Left renal pelvis (tissue), 4 donors: Measurements from ENCODE around the gene PLEKHA8. TPM values are rescaled to one million over a fixed set of nuclear protein-coding genes. Genes with fewer than 3 reads are reported as not detected.

Experiments
- DNase-seq, 4 donors: peaks; one replicate each; pipeline ENCODE4 v3.0.0-alpha.2; 2013; ENCODE audit warnings: low read depth in 4 of 4, low spot score in 3 of 4
- polyA plus RNA-seq, 4 donors: library from polyadenylated mRNA; unstranded; fragments of 120-200 nt; gene quantifications; one replicate each; pipeline ENCODE4 v1.2.1, GENCODE V29; 2013; ENCODE audit not compliant: insufficient read length in 4 of 4

Gene PLEKHA8
- polyA plus RNA-seq, 4 donors = 17.8 to 19.1 (median 18.7) TPM

DNA sequence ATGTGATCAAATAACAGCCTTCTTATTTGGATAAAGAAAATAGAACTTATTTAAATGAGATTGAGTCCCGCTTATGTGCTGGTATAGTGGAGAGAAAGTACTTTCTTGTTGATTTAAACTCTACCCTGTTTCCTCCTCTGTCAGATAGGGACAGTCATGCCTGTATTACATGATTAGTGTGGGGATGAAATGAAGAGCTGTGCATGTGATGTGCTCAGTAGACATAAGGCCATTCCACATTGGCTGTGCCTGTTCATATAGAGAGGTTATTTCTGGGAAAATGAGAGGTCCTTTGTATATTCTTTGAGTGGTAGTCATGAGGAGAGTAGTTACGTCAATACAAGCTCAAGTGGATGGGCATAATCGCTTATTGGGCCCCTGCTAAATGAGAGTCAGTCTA, 112.2 kb downstream of the PLEKHA8 start:
- DNase-seq = no peak

DNA sequence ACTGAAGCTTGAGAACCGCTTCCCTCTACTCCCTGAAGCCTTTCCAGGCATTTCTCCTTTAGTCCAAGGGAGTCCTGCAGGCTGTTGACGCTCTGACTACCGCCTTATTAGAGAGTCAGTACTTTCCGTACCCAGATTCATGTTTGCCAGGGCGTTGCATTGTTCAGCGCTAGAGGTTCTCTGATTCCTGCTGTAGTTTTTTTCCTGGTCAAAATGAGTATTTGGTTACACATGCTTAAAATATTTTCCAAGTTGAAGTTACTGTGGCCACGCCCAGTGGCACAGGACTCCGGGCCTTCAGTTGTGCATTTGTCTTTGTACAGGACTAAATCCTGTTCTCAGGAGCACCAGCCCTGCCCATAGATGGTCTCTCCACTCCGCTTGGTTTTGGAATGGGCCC, 114.5 kb downstream of the PLEKHA8 start:
- DNase-seq = no peak

DNA sequence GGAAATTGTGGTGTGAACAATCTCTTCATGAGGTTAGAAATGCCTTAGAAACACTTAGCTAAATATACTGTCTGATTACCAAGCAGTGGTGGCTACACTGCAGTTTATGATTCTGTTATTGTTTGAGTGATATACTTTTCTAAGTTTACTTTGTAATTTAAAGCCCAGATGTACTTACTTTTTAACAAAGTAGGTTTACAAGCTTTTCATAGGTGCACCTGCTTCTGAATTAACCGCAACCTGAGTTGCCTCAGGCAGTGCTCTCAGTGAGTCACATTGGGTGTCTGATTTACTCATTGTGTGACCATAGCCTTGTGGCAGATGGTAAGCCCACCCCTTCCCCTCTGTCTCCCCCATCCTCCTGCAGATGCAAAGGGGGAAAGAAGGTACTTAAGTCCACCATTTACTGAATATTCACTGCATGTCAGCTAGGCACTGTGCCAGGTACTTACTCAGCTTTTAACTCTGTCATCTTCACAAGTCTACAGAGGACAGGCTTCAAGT, 115.6 kb downstream of the PLEKHA8 start:
- DNase-seq = no peak

DNA sequence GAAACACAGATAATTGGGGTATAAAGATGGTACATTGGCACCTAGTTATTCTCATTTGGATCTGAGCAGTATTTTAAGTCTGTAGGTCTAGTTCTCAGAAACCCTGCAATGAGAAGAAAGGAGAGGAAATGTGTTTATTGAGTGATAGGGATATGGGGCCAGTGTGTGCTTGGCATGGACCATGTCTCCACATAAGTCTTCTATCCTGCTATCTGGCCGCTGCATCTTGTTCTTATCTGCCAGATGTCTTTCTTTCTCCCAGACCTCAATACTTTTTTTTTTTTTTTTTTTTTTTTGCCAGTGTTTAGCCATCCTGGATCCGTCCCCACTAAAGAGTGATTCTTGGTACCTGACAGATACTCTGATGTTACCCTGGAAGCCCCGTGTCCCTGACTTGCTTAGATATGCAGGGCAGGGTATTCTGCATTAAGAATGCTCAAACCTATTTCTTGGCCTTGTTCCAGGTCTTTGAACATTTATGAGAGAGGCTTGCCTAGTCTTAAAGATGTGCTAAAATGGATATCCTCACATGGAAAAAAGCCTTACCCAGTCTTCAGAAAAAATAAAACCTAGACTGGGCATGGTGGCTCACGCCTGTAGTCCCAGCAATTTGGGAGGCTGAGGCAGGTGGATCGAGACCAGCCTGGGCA, 116.6 kb downstream of the PLEKHA8 start:
- DNase-seq = no peak

DNA sequence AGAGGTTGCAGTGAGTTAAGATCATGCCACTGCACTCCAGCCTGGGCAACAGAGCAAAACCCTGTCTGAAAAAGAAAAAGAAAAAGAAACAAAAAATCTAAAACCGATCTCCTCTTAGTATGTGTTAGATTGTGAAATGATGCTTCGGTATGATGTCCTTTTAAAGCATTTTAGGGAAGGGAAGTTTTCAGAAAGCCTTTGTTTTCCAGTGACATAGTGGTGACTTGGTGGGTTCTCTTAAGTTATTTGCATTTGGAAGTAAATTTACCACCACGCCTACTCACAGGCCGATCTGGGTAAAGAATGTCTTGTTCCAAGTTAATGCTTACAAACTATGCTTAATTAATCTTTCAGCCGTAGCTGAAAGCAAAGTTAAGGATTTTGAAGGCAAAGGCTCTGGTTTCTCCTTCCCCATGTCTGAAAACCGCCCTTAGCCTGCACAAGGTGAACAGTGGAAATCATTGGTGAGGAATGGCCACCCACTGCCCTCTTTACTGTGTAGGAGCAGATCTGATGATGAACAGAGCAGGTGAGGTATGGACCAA, 117.3 kb downstream of the PLEKHA8 start:
- no peak for DNase-seq

DNA sequence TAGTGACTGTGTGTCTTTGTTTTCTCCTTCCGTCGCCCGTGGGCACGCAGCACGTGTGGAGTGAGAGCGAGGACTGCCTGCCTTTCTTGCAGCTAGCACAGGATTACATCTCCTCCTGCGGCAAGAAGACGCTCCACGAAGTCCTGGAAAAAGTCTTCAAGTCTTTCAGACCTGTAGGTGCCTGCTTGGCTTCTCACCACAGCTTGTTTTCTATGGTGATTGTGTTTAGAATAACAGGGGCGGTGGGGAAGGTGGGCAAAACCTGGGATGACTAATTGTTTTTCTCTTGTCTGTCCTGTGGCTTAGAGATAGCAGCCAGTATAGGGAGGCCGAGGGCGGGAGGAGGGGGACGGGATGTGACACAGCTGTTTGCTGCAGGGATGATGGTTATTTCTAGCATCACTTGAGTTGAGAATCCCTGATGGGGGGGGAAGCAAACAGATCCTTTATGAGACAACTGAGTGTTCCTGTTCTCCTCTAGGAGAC, 118.0 kb downstream of the PLEKHA8 start:
- no peak for DNase-seq

DNA sequence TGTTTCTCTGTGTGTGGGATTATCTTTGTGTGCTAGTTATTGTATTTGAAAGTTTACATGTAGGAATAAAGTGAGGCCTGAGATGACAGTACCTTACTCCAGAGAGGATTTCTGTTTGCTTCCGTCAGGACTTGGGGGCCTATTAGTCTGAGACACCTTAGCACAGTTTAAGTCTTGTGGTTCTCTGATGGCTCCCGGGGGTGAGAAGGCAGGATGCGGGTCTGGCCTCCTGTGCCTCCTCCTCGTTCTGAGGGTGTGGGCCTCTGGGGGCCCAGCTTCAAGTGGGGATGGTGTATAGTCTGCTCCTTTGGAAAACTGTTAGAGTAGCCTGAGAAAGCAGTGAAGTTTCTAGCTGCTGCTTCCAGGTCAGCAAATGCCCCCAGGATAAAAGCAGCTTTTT, 119.0 kb downstream of the PLEKHA8 start:
- no peak for DNase-seq

DNA sequence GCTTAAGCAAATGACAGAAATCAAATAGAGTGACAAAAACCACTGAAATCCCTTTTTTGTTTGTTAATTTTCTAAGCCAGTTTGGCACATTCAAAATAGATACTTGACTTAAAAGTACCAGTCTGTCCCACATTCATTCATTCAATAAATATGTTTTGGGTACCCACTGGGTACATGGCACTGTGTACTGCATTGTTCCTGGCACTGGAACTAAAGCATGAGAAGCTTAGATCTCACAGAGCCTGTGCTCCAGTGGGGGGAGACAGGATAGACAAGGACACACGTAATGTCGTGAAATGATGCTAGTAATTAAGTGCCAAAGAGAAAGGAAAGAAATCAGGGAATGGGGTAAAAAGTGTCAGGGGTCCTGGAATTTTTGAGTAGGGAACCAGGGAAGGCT, 119.6 kb downstream of the PLEKHA8 start:
- no peak for DNase-seq

DNA sequence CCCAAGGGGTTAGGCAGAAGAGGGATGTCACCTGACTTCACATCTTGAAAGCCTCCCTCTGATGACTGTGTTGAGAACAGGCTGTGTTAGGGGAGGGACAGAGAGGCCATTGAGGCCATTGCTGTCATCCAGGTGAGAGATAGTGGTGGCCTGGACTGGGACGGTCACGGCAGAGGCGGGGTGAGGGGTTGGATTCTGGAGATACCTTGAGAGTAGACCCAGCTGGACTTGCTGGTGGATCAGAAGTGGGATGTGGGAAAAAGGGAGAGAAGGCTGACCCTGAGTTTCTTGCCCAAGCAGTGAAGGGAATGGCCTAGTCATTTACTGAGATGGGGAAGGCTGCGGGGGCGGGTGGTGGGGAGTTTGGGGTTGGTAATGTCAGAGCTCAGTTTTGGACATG, 120.2 kb downstream of the PLEKHA8 start:
- DNase-seq = no peak

DNA sequence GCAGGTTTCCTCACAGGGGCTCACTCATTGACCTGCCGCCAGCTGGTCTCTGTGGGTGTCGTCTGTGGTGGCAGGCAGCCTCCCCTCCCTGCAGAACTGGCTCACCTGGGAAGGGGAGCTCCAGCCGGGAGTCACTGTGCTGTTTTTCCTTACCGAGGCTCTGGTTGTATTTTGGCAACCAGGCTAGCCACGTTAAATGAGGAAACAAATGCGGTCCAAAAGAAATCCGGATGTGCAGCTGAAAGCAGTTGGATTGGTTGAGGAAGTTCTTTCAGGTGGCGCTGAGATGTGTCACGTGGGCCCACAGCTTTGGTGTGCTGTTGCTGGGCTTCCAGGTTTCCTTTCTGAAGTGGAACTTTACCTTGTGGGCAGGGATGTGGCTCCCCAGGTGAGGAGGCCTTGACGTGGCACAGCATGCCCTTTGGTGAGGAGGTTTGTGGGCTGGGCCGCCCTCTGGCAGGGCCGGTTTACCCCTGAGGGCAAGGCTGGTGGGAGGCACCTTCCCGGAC, 120.8 kb downstream of the PLEKHA8 start:
- no peak for DNase-seq

DNA sequence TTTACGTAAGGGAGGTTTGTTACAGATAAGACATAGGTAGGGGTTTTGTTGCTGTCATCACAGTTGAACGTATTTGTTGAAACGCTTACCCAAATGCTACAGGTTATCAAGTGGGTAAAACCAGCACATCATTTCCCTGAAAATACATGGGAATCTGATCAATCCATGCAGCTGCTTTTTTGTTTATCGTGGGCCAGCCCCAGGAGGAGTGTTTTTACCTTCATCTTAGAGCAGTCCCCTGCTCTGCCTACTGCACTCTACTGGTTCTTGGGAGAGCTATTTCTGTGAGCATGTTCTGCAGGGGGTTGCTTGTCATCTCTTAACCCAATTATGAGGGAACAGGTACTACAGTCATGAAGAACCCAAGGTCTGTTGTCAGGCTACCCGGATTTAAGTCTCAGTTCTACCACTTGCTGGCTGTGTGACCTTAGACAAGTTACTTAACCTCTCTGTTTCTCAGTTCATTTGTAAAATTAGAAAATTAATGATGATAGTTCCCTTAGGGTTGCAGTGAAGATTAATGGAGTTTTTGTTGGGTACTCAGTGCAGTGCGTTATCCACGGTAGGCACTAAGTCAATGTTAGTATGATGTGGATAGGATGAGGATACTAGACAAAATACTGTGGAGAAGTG, 121.5 kb downstream of the PLEKHA8 start:
- no peak for DNase-seq

DNA sequence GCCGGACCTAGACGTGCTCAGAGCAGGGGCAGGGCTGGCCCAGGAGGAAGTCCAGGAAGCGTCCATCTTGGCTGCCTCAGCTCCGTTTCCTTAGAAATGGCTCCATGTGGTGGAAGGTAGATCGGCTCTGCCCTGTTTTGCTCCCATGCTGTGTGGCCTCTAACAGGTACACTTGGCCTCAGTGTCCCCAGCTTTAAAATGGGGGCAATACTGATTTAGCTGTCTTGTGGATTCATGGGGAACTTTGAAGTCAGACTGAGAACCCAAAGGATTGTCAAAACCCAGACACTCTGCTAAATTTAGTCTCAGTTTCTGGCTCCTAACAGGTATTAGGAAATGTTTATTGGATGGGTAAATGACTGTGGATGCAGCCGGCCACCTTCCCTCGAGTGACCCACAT, 122.5 kb downstream of the PLEKHA8 start:
- no peak for DNase-seq

DNA sequence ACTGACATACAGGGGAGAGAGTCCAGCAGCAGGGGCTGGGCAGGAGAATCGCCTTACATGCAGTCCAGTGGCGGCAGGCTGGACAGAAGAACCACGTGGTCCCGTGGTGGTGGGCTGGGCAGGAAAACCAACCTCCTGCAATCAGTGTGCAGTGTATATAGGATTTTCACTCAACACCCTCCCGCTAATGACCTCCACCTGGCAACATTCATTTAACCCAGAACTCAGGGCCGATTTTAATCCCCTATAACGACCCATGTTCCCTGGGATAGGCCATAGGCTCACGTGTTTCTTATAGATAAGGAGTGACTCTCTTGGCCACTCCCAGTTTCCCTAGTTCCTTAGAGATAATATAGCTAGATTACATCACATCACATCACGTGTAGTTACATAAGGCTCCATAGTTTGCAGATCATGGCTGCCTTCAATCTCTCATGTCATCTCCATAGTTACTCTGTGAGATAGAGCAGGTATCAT, 125.9 kb downstream of the PLEKHA8 start:
- DNase-seq = no peak

DNA sequence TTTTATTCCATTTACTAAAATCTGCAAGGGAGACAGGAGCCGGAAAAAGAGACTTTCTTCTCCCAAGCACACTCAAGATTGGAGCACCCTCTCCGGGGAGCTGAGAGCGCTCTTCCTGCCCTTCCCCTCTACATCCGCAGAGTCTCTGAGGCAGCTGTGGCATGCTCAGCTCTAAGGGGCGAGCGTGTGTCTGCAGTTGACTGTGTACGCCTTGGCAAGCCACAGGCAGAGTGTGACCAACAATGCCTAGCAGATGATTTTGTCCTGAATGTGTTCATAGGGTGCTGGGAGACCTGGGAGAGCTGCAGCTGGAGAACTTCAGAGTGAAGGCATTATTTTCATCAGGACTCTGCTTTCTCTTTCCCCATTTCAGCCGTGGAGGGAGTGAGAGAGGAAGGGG, 127.3 kb downstream of the PLEKHA8 start:
- no peak for DNase-seq

DNA sequence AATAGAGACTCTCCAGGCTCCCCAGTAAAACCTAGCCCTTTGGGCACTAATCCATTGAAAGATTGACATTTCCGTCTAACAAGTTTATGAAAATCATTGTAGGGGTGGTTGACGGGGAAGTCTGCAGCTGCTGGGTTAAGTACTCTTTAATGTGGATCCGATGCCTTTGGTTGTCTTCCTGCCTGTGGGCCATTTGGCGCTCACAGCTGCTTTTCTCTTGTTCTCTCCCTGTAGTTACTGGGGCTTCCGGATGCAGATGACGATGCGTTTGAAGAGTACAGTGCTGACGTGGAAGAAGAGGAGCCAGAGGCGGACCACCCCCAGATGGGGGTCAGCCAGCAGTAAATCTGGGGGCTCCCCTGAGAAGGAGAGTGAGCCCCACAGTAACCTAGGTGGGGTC, 129.0 kb downstream of the PLEKHA8 start:
- DNase-seq = no peak

DNA sequence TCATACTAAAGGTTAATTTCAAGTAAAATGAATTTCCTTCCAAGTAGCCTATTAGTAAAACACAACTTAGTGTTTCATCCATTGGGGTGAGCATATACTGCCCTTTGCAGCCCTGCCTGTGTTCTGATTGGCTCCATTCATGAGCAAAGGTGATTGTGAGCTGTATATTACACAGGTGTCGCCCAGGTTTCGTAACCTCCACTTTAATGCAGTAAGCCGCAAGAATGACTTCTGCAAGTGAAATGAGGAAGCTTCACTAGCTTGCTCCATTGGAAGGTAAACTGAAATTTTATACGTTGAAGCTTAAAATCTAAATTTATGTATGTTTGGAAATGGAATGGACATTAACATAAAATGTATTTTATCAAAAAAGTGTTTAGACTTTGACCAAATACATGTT, 131.0 kb downstream of the PLEKHA8 start:
- DNase-seq = no peak

DNA sequence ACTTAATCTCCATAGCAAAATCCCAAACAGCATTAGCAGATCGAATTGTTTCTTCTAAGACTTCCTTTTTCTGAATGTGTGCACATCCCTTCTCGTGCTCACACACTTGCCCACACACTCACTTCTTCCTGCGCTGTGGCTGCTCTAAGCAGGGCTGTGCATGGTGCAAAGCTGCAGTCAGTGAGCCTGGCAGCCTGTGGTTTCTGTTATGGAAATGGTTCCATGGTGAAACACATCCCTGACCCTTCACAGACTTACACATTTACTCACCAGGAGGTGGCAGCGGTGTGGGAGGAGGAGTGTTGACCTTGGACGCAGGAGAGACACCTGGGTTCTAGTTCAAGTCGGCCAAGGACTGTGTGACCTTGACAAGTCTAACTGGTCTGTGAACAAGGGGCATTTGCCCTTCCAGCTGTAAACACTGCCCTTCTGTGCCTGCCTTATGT, 131.5 kb downstream of the PLEKHA8 start:
- DNase-seq = no peak

DNA sequence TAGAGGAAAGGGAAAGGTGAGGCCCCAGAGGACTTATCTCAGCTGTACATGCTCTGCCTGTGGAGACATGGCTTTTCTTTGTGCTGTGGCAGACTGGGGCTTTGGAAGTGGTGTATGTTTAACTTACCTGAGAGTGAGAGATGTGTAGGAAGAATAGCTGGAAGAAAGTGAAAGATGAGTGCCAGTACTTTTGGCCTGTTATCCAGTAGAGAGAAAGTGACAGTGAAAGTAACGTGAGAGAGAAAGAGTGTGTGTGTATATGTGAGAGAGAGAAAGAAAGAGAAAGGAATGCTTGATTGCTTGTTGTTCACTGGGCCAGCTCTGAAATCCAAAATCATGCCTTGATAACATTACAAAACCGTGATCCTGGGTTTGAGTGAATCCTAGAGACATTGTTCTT, 132.1 kb downstream of the PLEKHA8 start:
- DNase-seq = no peak

DNA sequence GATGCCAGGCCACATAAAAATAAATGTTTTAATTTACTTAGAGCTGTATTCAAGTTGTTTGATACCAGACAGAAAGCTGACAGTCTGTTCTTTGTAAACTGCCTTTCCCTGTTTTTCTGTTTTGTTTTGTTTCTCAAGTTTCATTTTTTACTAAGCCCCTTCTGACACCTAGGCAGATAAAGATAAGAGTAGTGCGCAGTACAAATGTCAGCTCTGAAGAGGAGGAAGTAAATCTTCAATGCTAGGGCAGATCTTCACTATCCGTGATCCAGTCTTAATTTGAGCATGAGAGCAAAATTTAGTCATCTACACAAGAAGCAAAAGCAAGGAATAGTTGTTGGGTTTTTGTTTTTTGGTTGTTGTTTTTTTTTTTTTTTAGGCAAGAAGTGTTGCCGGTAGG, 133.9 kb downstream of the PLEKHA8 start:
- no peak for DNase-seq

DNA sequence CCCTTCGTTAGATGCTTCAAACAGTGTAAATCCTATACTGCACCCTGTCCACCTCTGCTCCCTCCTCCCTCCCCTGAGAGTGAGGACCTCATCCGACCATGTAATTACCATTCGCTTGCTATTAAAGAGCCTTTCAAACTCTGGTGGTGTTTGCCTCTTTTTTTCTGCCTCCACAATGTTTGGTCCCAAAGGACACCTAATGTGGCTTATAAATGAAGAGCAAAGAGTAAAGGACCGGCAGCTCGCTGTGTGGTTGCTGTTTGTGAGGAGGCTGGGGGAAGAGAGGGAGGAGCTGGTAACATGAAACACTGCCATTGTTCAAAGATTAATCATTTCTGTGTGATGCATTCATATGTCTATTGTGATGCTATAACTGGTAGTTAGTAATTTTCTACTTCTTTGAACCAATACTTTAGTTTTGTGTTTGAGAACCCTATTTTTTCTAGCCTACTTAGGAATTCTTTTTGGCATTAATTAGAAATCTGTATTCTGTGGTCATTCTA, 134.5 kb downstream of the PLEKHA8 start:
- DNase-seq = no peak

DNA sequence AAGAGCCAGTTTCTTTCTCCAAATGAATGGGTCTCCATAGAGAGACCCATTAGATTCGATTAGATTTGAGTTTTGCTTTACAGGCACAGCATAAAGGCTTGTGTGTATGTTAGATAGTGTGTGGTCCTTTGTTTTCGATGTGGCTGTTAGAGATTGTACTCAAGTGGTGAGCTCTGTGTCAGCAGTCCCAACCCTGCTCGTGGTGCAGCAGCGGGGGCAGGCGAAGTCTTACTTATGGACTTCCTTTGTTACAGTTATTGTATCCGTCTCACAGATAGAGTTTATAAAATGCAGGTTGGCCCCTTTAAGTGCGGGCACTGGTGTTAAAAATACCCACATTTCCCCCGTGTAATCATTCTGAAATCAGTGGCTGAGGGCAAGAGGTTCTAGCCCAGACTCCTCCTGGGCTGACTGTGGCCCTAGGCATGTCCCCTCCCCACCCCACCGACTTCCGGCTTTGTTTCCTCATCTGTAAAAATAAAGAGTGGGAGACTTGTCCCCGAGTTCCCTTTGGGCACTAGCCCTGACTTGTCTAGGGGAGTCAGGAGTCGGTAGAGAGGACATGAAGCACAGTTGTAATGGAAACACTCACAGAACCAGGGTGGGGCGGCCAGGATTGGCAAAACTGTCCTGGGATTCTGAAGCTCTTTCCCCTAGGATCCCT, 135.2 kb downstream of the PLEKHA8 start:
- no peak for DNase-seq
